Measurements from ENCODE around the gene ZNF155.
"Not testable (repeated sequence)": the region's sequence is repeated elsewhere in the genome, so short reads cannot be mapped to it uniquely, and the experiment has no call there.

Gene ZNF155

GRCh38 chr19:43983912-43984686, at the start of gene ZNF155:
TSS of gene ZNF155 (plus strand) at chr19:43984188. CDS start at chr19:43988544, 4,356 bp downstream.
- peaks cover 26% of the 10 kb centered on the region for H3K36me3 Mint-ChIP-seq
- peak; percentile 96 for ATAC-seq

DNA sequence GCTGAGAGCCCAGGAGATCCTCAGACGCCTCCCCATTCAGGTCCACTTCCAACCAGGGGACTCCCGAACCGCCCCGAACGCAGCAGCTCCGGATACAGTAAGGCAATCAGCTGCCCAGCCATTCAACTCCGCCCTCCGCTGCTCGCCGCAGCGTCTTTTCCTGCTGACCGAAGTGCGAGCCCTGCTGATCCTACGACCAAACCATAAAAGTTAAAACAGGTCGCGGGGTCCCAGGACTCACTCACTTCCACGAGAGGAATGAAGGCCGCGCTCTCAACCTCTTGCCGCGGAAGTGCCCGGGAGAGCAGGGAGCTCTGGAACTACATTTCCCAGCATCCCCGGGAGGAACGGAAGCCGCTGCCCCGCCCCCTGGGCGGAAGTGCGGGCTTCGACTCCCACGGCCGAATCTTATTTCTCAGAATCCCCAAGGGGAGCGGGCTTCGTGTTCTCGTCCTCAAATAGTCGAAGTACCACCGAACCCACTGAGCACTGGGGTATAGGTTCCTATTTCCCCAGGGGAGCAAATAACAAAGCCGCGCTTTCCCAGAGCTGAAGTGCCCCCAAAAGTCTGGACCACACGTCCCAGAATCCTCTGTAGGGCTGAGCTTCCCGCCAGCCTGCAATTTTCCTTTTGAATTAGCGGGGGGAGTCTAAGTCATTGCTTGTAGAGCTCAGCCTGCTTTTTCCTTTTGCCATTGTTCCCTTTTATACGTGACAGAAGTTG, 48.8 kb upstream of the ZNF155 start, which contains the start of gene ZNF45:
Gene ZNF45 (minus strand): TSS at position 298 of the 724 bp plus-strand sequence. CDS start 13,097 bp downstream, outside the sequence.
- H3K36me3 Mint-ChIP-seq = peaks cover 36% of the 10 kb centered on the region
- H3K4me3 Mint-ChIP-seq = peak within 1 kb of the TSS; percentile 94
- no peaks in the 10 kb centered on the region for H3K27me3 Mint-ChIP-seq
- H3K4me1 Mint-ChIP-seq = peaks cover 17% of the 10 kb centered on the region
- H3K9me3 Mint-ChIP-seq = peaks cover 1% of the 10 kb centered on the region
- ATAC-seq = peak; percentile 99
- peak within 1 kb of the TSS; percentile 90 for H3K27ac Mint-ChIP-seq

More at GRCh38 chr19:43983912-43984686, at the start of gene ZNF155:
- peaks cover 3% of the 10 kb centered on the region for H3K9me3 Mint-ChIP-seq
- no peaks in the 10 kb centered on the region for H3K4me1 Mint-ChIP-seq
- peak within 1 kb of the TSS; percentile 91 for H3K4me3 Mint-ChIP-seq
- peak within 1 kb of the TSS; percentile 84 for H3K27ac Mint-ChIP-seq
- no peaks in the 10 kb centered on the region for H3K27me3 Mint-ChIP-seq

- no peak for ATAC-seq
Measured at GRCh38 chr19:43936188-43936587, 47.8 kb upstream of the ZNF155 start.

GRCh38 chr19:43939557-43940260, 44.3 kb upstream of the ZNF155 start:
- ATAC-seq = no peak
- no peak overlapping the region for H3K27ac Mint-ChIP-seq
- H3K4me3 Mint-ChIP-seq = no peak overlapping the region
- no peaks in the 10 kb centered on the region for H3K4me1 Mint-ChIP-seq
- peaks cover 14% of the 10 kb centered on the region for H3K27me3 Mint-ChIP-seq
- H3K36me3 Mint-ChIP-seq = no peaks in the 10 kb centered on the region
- H3K9me3 Mint-ChIP-seq = peaks cover 11% of the 10 kb centered on the region

More at GRCh38 chr19:43936188-43936587, 47.8 kb upstream of the ZNF155 start:
- Mint-ChIP-seq H3K4me3 (no peak overlapping the region), H3K9me3 (peaks cover 4% of the 10 kb centered on the region), H3K4me1 (peaks cover 17% of the 10 kb centered on the region), H3K27me3 (no peaks in the 10 kb centered on the region), H3K27ac (no peak overlapping the region), H3K36me3 (peaks cover 26% of the 10 kb centered on the region)

DNA sequence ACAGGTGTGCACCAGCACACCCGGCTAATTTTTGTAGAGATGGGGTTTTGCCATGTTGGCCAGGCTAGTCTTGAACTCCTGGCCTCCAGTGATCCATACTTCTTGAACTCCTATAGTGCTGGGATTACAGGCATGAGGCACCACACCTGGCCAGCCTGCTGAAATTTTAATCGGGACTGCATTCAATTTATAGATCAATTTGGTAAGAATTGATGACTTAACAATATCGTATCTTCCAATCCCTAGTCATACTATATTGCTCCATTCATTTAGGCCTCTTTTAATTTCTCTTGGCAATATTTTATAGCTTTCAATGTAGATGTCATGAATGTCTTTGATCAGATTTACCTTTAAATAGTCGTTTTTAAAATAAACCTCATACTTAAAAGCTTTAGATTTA, 43.3 kb upstream of the ZNF155 start:
- Mint-ChIP-seq H3K9me3 (peaks cover 11% of the 10 kb centered on the region), H3K27ac (no peak overlapping the region), H3K4me3 (no peak overlapping the region), H3K36me3 (no peaks in the 10 kb centered on the region), H3K27me3 (peaks cover 17% of the 10 kb centered on the region), H3K4me1 (no peaks in the 10 kb centered on the region)
- no peak for ATAC-seq

DNA sequence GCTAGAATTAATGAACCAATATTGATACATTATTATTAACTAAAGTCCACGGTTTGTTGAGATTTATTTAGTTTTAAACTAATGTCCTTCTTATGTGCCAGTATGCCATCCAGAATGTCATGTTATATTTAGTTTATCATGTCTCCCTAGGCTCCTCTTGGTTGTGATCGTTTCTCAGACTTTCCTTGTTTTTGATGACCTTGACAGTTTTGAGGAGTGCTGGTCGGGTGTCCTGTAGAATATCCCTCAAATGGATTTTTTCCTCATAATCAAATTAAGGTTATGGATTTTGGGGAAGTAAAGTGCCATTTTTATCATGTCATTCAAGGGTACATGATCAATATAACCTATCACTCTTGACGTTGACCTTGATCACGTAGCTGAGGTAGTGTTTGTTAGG, 42.8 kb upstream of the ZNF155 start:
- H3K9me3 Mint-ChIP-seq = peaks cover 15% of the 10 kb centered on the region
- peaks cover 21% of the 10 kb centered on the region for H3K27me3 Mint-ChIP-seq
- no peaks in the 10 kb centered on the region for H3K4me1 Mint-ChIP-seq
- H3K4me3 Mint-ChIP-seq = no peak overlapping the region
- no peak for ATAC-seq
- H3K27ac Mint-ChIP-seq = no peak overlapping the region
- H3K36me3 Mint-ChIP-seq = no peaks in the 10 kb centered on the region

DNA sequence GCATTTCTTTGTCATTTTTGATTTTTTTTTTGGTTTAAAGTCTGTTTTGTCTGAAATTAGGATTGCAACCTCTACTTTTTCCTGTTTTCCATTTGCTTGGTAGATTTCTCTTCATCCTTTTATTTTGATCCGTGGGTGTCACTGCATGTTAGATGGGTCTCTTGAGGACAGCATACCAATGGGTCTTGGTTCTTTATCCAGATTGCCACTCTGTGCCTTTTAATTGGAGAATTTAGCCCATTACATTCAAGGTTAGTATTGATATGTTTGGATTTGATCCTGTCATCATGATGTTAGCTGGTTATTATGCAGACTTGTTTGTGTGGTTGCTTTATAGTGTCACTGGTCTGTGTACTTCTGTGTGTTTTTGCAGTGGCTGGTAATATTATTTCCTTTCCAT, 36.6 kb upstream of the ZNF155 start:
- Mint-ChIP-seq H3K36me3 (peaks cover 31% of the 10 kb centered on the region), H3K27me3 (peaks cover 49% of the 10 kb centered on the region), H3K4me1 (peaks cover 11% of the 10 kb centered on the region), H3K9me3 (peaks cover 32% of the 10 kb centered on the region)
- not testable (repeated sequence) for H3K27ac Mint-ChIP-seq, H3K4me3 Mint-ChIP-seq, ATAC-seq

DNA sequence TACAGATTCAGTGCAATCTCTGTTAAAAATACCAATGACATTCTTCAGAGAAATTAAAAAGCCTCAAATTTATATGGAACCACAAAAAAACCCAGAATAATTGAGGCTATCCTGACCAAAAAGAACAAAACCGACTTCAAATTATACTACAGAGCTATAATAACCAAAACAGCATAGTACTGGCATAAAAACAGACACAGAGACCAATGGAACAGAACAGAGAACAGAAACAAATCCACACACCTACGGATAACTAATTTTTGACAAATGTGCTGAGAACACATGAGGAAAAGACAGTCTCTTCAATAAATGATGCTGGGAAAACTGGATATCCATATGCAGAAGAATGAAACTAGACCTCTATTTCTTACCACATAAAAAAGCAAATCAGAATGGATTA, 34.2 kb upstream of the ZNF155 start:
- Mint-ChIP-seq H3K9me3 (peaks cover 36% of the 10 kb centered on the region), H3K27me3 (peaks cover 35% of the 10 kb centered on the region), H3K4me1 (peaks cover 11% of the 10 kb centered on the region), H3K36me3 (peaks cover 38% of the 10 kb centered on the region)
- ATAC-seq, H3K27ac Mint-ChIP-seq, H3K4me3 Mint-ChIP-seq: not testable (repeated sequence)

- peaks cover 37% of the 10 kb centered on the region for H3K9me3 Mint-ChIP-seq
- H3K4me1 Mint-ChIP-seq = peaks cover 11% of the 10 kb centered on the region
- peaks cover 46% of the 10 kb centered on the region for H3K36me3 Mint-ChIP-seq
- ATAC-seq = peak; percentile 97
- H3K27me3 Mint-ChIP-seq = peaks cover 29% of the 10 kb centered on the region
- H3K27ac Mint-ChIP-seq = peak within 1 kb of the TSS; percentile 80
- H3K4me3 Mint-ChIP-seq = peak within 1 kb of the TSS; percentile 97
Measured at GRCh38 chr19:43950834-43951645, 32.9 kb upstream of the ZNF155 start, which contains the start of gene ZNF221. TSS of gene ZNF221 (plus strand) at chr19:43951228. CDS start at chr19:43962727, 11,499 bp downstream.

DNA sequence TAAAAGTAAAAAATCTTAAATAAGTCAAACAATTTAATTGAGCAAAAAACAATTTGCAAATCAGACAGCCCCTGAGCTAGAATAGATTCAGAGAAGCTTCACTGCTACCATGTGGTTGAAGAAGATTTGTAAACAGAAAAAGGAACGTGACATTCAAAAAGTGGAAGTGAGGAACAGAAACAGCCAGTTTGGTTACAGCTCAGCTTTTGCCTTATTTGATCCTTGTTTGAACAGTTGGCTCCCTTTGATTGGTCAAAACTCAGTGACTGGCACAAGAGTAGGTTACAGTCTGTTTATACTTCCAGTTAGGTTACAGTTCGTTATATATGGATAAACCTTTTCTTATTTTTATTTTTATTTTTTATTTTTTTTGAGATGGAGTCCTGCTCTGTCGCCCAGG, 27.2 kb upstream of the ZNF155 start:
- Mint-ChIP-seq H3K9me3 (peaks cover 16% of the 10 kb centered on the region), H3K4me3 (no peak overlapping the region), H3K27ac (no peak overlapping the region), H3K36me3 (peaks cover 34% of the 10 kb centered on the region), H3K4me1 (no peaks in the 10 kb centered on the region), H3K27me3 (no peaks in the 10 kb centered on the region)
- peak; percentile 68 for ATAC-seq

GRCh38 chr19:43957891-43958290, 26.1 kb upstream of the ZNF155 start:
- Mint-ChIP-seq H3K4me3 (no peak overlapping the region), H3K27ac (no peak overlapping the region), H3K36me3 (peaks cover 40% of the 10 kb centered on the region), H3K4me1 (no peaks in the 10 kb centered on the region), H3K9me3 (peaks cover 19% of the 10 kb centered on the region), H3K27me3 (no peaks in the 10 kb centered on the region)
- ATAC-seq = no peak

DNA sequence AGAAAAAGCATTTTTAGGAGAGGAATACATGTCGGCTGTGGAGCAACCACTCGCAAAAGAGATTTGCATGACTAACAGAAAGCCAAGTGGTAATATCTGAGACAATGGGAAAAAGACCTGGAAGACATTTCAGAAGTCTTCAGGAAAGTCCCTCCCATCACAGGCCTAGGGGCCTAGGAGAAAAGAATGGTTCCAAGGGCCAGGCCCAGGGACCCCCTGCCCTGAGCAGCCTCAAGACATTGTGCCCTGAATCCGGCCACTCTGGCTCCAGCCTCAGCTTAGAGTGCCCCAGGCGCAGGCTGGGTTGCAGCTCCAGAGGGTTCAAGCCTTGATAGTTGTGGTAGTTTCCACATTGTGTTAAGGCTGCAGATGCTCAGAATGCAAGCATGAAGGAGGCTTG, 23.6 kb upstream of the ZNF155 start:
- no peak for ATAC-seq
- no peak overlapping the region for H3K4me3 Mint-ChIP-seq
- H3K9me3 Mint-ChIP-seq = peaks cover 17% of the 10 kb centered on the region
- H3K27me3 Mint-ChIP-seq = no peaks in the 10 kb centered on the region
- no peak overlapping the region for H3K27ac Mint-ChIP-seq
- peaks cover 48% of the 10 kb centered on the region for H3K36me3 Mint-ChIP-seq
- H3K4me1 Mint-ChIP-seq = no peaks in the 10 kb centered on the region

- no peak overlapping the region for H3K4me3 Mint-ChIP-seq
- H3K27ac Mint-ChIP-seq = no peak overlapping the region
- H3K4me1 Mint-ChIP-seq = no peaks in the 10 kb centered on the region
- no peaks in the 10 kb centered on the region for H3K27me3 Mint-ChIP-seq
- H3K9me3 Mint-ChIP-seq = peaks cover 35% of the 10 kb centered on the region
- ATAC-seq = no peak
- peaks cover 63% of the 10 kb centered on the region for H3K36me3 Mint-ChIP-seq
Measured at GRCh38 chr19:43966079-43966694, 17.8 kb upstream of the ZNF155 start.

- peaks cover 23% of the 10 kb centered on the region for H3K9me3 Mint-ChIP-seq
- no peaks in the 10 kb centered on the region for H3K36me3 Mint-ChIP-seq
- no peaks in the 10 kb centered on the region for H3K27me3 Mint-ChIP-seq
- no peak overlapping the region for H3K27ac Mint-ChIP-seq
- H3K4me1 Mint-ChIP-seq = no peaks in the 10 kb centered on the region
- no peak for ATAC-seq
- H3K4me3 Mint-ChIP-seq = no peak overlapping the region
Measured at GRCh38 chr19:43976732-43977131, 7.3 kb upstream of the ZNF155 start.
